Measurements from ENCODE around the gene RHBDL1. TPM values are rescaled to one million over a fixed set of nuclear protein-coding genes. Genes with fewer than 3 reads are reported as not detected.

The RHBDL1 gene
- total and polyA plus RNA-seq, 2 experiments from 2014 or later = 3.4 to 4.2 TPM

- no peak overlapping the region for H3K4me2 ChIP-seq
- H3K9me2 ChIP-seq (replicated peaks; ENCODE audit: insufficient read depth) = no peaks in the 10 kb centered on the region
- 92% methylated on average over 22 of the region's 22 CpGs for WGBS (ENCODE audit: low lambda C conversion rate, missing lambda C conversion rate)
- no peak overlapping the region for H2AFZ ChIP-seq
- no peaks in the 10 kb centered on the region for H3K9me3 ChIP-seq (ENCODE audit: low read depth)
- H4K20me1 ChIP-seq (ENCODE audit: insufficient read depth, poor library complexity, severe bottlenecking) = no peaks in the 10 kb centered on the region
- peaks cover 32% of the 10 kb centered on the region for H3K4me1 ChIP-seq (ENCODE audit: insufficient read depth)
- H3K4me3 ChIP-seq = no peak overlapping the region
- H3K36me3 ChIP-seq (replicated peaks; ENCODE audit: insufficient read depth, low read depth) = no peaks in the 10 kb centered on the region
- H3K79me2 ChIP-seq = peaks cover 12% of the 10 kb centered on the region
- TF ChIP-seq, protein P1, sequence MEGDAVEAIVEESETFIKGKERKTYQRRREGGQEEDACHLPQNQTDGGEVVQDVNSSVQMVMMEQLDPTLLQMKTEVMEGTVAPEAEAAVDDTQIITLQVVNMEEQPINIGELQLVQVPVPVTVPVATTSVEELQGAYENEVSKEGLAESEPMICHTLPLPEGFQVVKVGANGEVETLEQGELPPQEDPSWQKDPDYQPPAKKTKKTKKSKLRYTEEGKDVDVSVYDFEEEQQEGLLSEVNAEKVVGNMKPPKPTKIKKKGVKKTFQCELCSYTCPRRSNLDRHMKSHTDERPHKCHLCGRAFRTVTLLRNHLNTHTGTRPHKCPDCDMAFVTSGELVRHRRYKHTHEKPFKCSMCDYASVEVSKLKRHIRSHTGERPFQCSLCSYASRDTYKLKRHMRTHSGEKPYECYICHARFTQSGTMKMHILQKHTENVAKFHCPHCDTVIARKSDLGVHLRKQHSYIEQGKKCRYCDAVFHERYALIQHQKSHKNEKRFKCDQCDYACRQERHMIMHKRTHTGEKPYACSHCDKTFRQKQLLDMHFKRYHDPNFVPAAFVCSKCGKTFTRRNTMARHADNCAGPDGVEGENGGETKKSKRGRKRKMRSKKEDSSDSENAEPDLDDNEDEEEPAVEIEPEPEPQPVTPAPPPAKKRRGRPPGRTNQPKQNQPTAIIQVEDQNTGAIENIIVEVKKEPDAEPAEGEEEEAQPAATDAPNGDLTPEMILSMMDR (IDR thresholded peaks at IDR 0.05; ENCODE audit: poor library complexity) = no peak
- TF ChIP-seq EZH2phosphoT487 (IDR thresholded peaks at IDR 0.05; ENCODE audit: low read depth, severe bottlenecking, unreplicated experiment) (no peak), EZH2 (IDR thresholded peaks at IDR 0.05; ENCODE audit: borderline replicate concordance) (no peak)
- H3K27me3 ChIP-seq = no peaks in the 10 kb centered on the region
- no peak overlapping the region for H3K27ac ChIP-seq
- no peak for DNase-seq (ENCODE audit: low spot score)
These were observed 41.3 kb upstream of the RHBDL1 start for GRCh38 chr16:634051-634670.

- Histone ChIP-seq H2AFZ (no peak overlapping the region), H3K9me3 (ENCODE audit: low read depth) (no peaks in the 10 kb centered on the region), H3K79me2 (peaks cover 12% of the 10 kb centered on the region), H3K36me3 (replicated peaks; ENCODE audit: insufficient read depth, low read depth) (no peaks in the 10 kb centered on the region), H3K27me3 (no peaks in the 10 kb centered on the region), H3K4me2 (peak overlapping the region; percentile 98), H3K4me1 (ENCODE audit: insufficient read depth) (peaks cover 31% of the 10 kb centered on the region), H3K9me2 (replicated peaks; ENCODE audit: insufficient read depth) (no peaks in the 10 kb centered on the region), H3K4me3 (no peak overlapping the region), H3K27ac (no peak overlapping the region), H4K20me1 (ENCODE audit: insufficient read depth, poor library complexity, severe bottlenecking) (no peaks in the 10 kb centered on the region)
- no peak for DNase-seq (ENCODE audit: low spot score)
- 89% methylated on average over 7 of the region's 7 CpGs for WGBS (ENCODE audit: low lambda C conversion rate, missing lambda C conversion rate)
- TF ChIP-seq EZH2phosphoT487 (IDR thresholded peaks at IDR 0.05; ENCODE audit: low read depth, severe bottlenecking, unreplicated experiment) (no peak), EZH2 (IDR thresholded peaks at IDR 0.05; ENCODE audit: borderline replicate concordance) (no peak)
- TF ChIP-seq, protein P1 (IDR thresholded peaks at IDR 0.05; ENCODE audit: poor library complexity) = no peak
These were observed 40.5 kb upstream of the RHBDL1 start for GRCh38 chr16:634996-635395.

GRCh38 chr16:635573-636205 lies 39.8 kb upstream of the RHBDL1 start:
- H3K27ac ChIP-seq = peak overlapping the region; percentile 99
- H3K27me3 ChIP-seq = no peaks in the 10 kb centered on the region
- peak overlapping the region; percentile 98 for H3K4me2 ChIP-seq
- no peaks in the 10 kb centered on the region for H4K20me1 ChIP-seq (ENCODE audit: insufficient read depth, poor library complexity, severe bottlenecking)
- H3K4me3 ChIP-seq = peak overlapping the region; percentile 73
- H3K9me2 ChIP-seq (replicated peaks; ENCODE audit: insufficient read depth) = no peaks in the 10 kb centered on the region
- WGBS (ENCODE audit: low lambda C conversion rate, missing lambda C conversion rate) = 14% methylated on average over 39 of the region's 55 CpGs
- DNase-seq (ENCODE audit: low spot score) = no peak
- TF ChIP-seq, protein P1 (IDR thresholded peaks at IDR 0.05; ENCODE audit: poor library complexity) = no peak
- no peak for TF ChIP-seq EZH2 (IDR thresholded peaks at IDR 0.05; ENCODE audit: borderline replicate concordance)
- TF ChIP-seq EZH2phosphoT487 (IDR thresholded peaks at IDR 0.05; ENCODE audit: low read depth, severe bottlenecking, unreplicated experiment) = no peak
- peak overlapping the region; percentile 34 for H2AFZ ChIP-seq
- peaks cover 24% of the 10 kb centered on the region for H3K4me1 ChIP-seq (ENCODE audit: insufficient read depth)
- peaks cover 12% of the 10 kb centered on the region for H3K79me2 ChIP-seq
- H3K36me3 ChIP-seq (replicated peaks; ENCODE audit: insufficient read depth, low read depth) = no peaks in the 10 kb centered on the region
- H3K9me3 ChIP-seq (ENCODE audit: low read depth) = no peaks in the 10 kb centered on the region

Measured in hepatocyte (in vitro differentiated cells).